H7 (cell line): Measurements from ENCODE around the gene RXFP4. TPM values are rescaled to one million over a fixed set of nuclear protein-coding genes. Genes with fewer than 3 reads are reported as not detected.
"Not testable (repeated sequence)": the region's sequence is repeated elsewhere in the genome, so short reads cannot be mapped to it uniquely, and the experiment has no call there.

ENCODE experiments used
- DNase-seq: peaks from one replicate; pipeline ENCODE4 v3.0.0; 2012
- H3K27me3 ChIP-seq: 2 replicates; pipeline ENCODE4 v1.6.0; 2011; ENCODE audit warnings: mild to moderate bottlenecking, low read length; ENCODE audit not compliant: control insufficient read depth, insufficient read depth
- H3K36me3 ChIP-seq: replicated peaks from 2 replicates; pipeline ENCODE4 v1.5.1; 2011; ENCODE audit warnings: low read length; ENCODE audit not compliant: control insufficient read depth, insufficient read depth
- H3K4me3 ChIP-seq: 2 replicates; pipeline ENCODE4 v1.5.1; 2011; ENCODE audit warnings: low read depth, mild to moderate bottlenecking, control low read depth, low read length, moderate library complexity; ENCODE audit not compliant: insufficient read depth
- total RNA-seq: library from RNA; depleted of rRNA; stranded (reverse); fragments of >200 nt; shearing (Covaris generic); gene quantifications from 2 replicates; pipeline ENCODE4 v1.2.3, GENCODE V29; 2014; rRNA removed

RXFP4 gene
- total RNA-seq, result not detected in 2 replicates

DNA sequence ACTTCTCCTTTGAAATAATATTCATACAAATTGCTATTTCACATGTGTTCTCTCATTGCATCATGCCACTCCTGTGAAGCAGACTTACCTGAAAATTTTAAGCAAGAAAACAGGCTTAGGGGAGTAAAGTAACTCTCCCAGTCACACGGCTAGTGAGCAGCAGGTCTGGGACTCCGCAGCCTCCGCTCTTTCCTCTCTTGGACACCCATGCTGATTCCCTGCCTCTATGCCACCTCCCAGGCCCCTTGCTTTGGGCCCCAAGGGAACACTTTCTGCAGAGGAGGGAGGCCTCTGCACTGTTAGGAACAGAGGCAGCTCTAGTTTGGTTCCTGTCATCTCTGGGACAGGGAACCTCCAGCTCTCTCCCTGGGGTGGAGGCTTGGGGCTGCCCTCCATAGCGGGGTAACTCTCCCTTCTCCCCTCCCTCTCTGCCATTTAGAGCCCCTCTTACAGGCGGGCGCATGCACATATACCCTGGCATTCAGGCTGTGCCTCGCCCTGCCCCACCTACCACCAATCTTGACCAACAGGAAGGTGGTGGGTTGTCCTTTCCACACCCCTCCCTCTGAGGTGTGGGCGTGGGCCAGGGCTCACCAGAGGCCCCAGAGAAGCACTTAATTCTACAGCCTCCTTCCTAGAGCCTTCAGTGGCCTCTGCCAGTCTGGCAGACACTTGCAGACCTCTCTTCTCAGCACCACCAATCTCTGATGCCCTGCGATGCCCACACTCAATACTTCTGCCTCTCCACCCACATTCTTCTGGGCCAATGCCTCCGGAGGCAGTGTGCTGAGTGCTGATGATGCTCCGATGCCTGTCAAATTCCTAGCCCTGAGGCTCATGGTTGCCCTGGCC is at the start of gene RXFP4:
TSS of gene RXFP4 (plus strand) at position 646 of the 852 bp plus-strand sequence. CDS start at position 718, 72 bp downstream.
- peak; percentile 52 for DNase-seq
- H3K36me3 ChIP-seq, result no peaks in the 10 kb centered on the region
- no peak within 1 kb of the TSS for H3K4me3 ChIP-seq
- H3K27me3 ChIP-seq, result no peaks in the 10 kb centered on the region

- Histone ChIP-seq H3K4me3 (no peak overlapping the region), H3K27me3 (no peaks in the 10 kb centered on the region), H3K36me3 (no peaks in the 10 kb centered on the region)
- DNase-seq, result no peak
Measured at GRCh38 chr1:155892796-155893195, 48.6 kb upstream of the RXFP4 start.

DNA sequence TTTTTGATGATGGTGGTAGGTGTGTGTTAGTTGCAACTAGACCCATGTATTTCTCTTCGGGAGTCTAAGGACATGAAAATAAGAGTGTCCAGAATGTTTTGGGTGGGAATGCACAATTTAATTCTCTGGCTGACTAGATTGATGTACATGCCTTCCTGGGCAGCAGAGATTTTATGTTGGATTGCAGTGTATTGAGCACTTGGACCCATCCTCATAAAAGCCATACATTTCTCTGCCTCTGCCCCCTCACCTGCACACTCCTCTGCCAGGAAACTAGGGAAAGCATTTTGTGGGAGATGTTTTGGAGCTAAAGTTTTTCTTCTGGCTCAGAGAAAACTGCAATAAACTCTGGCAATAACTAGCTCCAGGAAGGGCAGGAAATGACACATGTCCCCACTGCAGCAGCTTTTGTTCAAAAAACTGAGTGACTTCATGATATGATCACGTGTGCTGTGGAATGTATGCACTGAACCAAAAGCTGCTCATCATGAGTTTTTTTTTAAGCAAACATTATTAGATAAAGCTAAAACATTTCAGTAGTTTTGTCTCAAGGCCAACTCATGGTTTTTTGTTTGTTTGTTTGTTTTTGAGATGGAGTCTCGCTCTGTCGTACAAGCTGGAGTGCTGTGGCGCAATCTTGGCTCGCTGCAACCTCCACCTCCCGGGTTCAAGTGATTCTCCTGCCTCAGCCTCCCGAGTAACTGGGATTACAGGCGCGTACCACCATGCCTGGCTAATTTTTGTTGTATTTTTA is 47.9 kb upstream of the RXFP4 start:
- no peak for DNase-seq
- H3K36me3 ChIP-seq, result no peaks in the 10 kb centered on the region

DNA sequence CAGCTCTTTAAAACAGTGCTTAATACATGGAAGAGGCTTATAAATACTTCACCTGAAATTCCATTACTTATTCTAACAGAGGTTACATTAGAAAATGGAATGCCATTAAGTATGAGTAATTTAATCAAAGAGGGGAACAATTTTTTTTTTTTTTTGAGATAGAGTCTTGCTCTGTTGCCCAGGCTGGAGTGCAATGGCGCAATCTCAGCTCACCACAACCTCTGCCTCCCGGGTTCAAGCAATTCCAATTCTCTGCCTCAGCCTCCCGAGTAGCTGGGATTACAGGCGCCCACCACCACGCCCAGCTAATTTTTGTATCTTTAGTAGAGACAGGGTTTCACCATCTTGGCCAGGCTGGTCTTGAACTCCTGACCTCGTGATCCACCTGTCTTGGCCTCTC is 45.8 kb upstream of the RXFP4 start:
- H3K27me3 ChIP-seq, H3K4me3 ChIP-seq, DNase-seq, H3K36me3 ChIP-seq: not testable (repeated sequence)

More for the DNA sequence above, 47.9 kb upstream of the RXFP4 start:
- Histone ChIP-seq H3K4me3 (no peak overlapping the region), H3K27me3 (no peaks in the 10 kb centered on the region)

DNA sequence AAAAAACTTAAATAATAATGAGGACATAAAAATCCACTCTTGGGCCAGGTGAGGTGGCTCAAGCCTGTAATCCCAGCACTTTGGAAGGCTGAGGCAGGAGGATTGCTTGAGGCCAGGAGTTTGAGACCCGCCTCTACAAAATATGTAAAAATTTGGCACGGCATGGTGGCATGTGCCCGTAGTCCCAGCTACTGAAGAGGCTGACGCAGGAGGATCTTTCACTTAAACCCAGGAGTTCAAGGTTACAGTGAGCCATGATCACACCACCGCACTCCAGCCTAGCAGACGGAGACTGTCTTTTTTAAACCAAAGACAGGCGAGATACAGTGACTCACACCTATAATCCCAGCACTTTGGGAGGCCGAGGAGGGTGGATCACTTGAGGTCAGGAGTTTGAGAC is 45.0 kb upstream of the RXFP4 start:
- not testable (repeated sequence) for H3K27me3 ChIP-seq

DNA sequence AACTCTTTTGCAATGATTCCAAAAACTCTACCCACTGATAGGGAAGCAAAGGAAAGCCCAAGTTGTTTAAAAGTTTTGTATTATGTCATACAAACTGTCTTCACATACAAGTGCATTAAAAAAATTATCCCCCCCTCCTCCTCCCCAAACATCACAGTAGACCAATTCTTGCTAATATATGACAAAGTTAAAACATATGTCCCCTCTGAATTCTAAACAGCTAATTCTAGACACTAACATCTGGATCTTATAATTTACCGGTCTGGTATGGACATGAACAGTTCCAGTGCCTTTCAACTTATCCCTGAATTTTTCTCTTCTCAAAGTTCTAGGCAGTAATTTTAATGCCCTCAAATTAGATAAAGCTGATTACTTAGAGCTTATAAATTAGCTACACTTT is 43.7 kb upstream of the RXFP4 start:
- no peak overlapping the region for H3K4me3 ChIP-seq
- peaks cover 11% of the 10 kb centered on the region for H3K36me3 ChIP-seq
- H3K27me3 ChIP-seq, result no peaks in the 10 kb centered on the region
- DNase-seq, result no peak

More for the DNA sequence above, 45.0 kb upstream of the RXFP4 start:
- H3K4me3 ChIP-seq, DNase-seq, H3K36me3 ChIP-seq: not testable (repeated sequence)

- DNase-seq, result no peak
- Histone ChIP-seq H3K36me3 (peaks cover 13% of the 10 kb centered on the region), H3K27me3 (no peaks in the 10 kb centered on the region), H3K4me3 (no peak overlapping the region)
Measured at GRCh38 chr1:155898888-155899287, 42.5 kb upstream of the RXFP4 start.

DNA sequence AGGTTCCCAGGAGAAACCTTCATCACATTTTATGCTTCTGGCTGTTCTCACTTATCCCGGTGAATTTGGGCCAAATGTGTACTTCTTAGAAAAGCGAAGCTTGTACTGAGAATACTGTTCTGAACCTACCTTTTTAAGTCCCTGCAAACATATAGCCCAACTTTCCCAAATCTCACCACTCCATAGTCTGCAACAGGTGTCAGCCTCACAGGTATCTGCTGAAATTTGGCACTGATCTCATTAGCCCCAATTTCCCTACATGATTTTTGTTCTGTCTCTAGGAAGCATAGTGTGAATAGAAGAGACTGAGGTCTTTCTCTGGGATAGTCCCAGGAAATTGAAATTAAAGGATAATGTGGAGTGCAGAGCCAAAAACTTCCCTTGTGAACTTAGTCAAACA is 41.8 kb upstream of the RXFP4 start:
- Histone ChIP-seq H3K36me3 (peaks cover 19% of the 10 kb centered on the region), H3K4me3 (no peak overlapping the region), H3K27me3 (no peaks in the 10 kb centered on the region)
- no peak for DNase-seq

DNA sequence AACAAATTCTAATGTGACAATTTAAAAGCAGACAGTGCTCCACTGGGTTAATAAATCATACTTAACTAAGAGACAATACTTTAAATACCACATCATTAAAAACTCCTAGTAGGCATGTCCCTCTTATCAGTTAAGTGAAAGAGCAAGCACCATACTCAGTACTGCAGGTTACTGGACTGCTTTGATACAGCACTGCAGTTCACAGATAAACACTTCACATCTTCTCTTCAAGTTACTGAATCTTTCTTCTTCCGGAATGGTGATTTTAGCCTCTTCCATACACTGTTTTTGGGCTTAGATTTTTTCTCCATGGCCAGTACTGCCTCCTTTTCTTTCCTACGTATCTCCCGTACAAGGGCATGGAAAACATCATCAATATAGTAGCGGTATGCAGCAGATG is 41.3 kb upstream of the RXFP4 start:
- Histone ChIP-seq H3K4me3 (no peak overlapping the region), H3K27me3 (no peaks in the 10 kb centered on the region), H3K36me3 (peaks cover 19% of the 10 kb centered on the region)
- DNase-seq, result no peak

DNA sequence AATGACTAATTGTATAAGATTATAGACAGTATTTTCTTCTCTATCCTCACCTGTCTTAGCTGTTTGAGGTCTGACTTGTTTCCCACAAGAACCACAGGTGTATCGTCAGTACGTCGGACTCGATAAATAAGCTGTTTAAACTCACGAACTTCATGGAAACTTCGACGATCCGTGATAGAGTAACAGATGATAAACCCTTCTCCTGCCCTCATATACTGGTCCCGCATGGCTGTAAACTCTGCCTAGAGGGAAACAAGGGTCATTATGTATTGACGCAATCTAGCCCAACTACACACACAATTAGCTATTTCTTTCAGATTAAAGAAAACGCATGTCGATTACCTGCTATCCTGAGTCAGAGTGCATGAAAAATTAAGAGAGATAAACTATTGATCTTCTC is 37.2 kb upstream of the RXFP4 start:
- no peak overlapping the region for H3K4me3 ChIP-seq
- no peaks in the 10 kb centered on the region for H3K27me3 ChIP-seq
- H3K36me3 ChIP-seq, result peaks cover 21% of the 10 kb centered on the region
- DNase-seq, result no peak

DNA sequence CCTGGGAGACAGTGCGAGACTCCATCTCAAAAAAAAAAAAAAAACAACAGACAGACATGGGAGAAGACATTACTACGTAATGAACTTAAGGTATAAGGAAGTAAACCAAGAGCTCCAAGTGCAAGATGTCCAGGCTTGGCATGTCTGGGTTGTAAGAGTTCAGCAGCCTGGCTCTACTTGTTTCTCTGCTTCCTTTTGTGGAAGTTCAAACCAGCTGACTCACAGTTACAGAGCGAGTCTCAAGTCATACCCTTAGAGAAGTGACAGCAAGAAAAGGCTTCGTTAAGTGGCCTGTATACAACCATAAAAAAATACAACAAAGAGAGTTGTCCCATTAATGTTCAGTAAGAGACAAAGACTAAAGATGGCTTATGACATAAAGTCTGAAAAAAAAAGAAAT is 31.5 kb upstream of the RXFP4 start:
- peaks cover 19% of the 10 kb centered on the region for H3K36me3 ChIP-seq
- no peaks in the 10 kb centered on the region for H3K27me3 ChIP-seq
- H3K4me3 ChIP-seq, result no peak overlapping the region
- no peak for DNase-seq

DNA sequence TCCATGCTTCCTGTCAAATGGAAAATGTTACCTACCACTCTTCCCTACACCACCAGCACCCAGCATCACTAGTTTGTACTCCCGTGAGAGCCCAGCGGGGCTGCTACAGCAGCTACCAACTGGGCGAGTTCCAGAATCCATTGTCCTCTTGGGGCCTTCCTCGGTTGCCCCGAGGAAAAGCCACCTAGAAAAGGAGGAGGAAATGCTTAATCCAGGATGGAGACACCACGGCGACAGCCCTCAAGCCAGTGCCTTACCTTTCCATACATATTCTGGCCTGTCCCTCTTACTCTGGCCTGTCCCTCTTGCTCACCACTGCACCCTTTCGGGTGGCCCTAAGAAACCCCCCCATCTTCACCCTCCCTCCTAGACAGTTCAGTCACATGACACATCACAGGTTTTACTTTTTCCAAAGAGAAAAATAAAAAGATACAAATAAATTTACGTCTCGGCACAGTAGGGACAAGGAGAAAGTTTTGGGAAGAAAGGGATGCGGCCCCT is 30.8 kb upstream of the RXFP4 start:
- DNase-seq, result peak; percentile 66
- Histone ChIP-seq H3K36me3 (peaks cover 17% of the 10 kb centered on the region), H3K4me3 (peak overlapping the region; percentile 73), H3K27me3 (no peaks in the 10 kb centered on the region)

DNA sequence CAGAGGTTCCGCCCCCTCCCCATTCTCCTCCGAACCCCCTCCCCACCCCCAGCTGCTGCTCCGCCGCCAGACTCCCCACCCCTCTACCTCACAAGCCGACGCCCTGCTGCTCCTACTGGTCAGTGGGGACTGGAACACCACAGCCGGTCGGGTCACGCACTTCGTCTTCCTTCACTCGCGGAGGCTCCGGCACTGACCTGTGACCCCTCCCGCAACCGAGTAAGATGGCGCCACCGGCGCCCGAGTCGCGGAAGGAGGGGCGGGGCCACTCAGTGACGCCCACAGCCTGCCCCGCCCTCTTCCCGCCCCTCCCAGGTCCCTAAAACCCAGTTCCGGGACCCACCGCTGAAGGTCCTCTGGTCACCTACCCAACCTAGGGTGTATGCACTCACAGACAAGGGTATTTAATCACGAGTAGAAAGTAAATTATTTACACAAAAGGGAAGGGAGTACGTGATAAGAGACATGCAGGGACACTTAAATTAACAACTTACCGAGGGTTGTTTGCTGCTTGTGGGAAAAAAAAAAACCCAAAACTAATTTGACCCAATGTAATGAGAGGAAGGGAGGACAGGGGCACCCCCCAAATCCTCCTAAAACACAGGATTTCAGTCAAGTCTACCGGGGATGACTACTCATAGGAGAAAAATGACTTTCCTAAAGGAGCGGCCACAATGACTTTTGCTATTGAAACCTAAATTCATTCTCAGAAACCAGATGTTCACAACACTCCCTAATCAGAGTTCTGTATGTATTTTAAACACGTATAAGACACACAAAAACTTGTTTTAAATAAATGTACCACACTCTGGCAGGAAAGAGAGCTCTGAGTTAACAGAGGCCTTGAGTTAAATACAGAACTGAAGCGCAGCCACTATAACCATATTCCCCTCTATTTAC is 30.0 kb upstream of the RXFP4 start, which contains the start of gene RIT1:
TSS of gene RIT1 (minus strand) at position 194 of the 900 bp plus-strand sequence. CDS start 588 bp downstream, outside the sequence.
- DNase-seq, result peak; percentile 96
- H3K4me3 ChIP-seq, result peak within 1 kb of the TSS; percentile 73
- H3K27me3 ChIP-seq, result no peaks in the 10 kb centered on the region
- H3K36me3 ChIP-seq, result peaks cover 20% of the 10 kb centered on the region

DNA sequence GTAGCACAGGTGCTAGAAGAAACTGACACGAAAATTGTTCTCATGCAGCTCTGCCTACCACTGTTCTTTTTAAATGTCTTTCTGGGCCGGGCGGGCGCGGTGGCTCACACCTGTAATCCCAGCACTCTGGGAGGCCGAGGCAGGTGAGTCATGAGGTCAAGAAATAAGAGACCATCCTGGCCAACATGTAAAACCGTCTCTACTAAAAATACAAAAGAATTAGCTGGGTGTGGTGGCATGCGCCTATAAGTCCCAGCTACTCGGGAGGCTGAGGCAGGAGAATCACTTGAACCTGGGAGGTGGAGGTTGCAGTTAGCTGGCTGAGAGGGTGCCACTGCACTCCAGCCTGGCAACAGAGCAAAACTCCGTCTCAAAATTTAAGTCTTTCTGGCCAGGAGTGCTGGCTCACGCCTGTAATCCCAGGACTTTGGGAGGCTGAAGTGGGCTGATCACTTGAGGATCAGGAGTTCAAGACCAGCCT is 29.3 kb upstream of the RXFP4 start:
- DNase-seq, result no peak
- H3K36me3 ChIP-seq, result peaks cover 23% of the 10 kb centered on the region
- no peak overlapping the region for H3K4me3 ChIP-seq
- no peaks in the 10 kb centered on the region for H3K27me3 ChIP-seq
